Adrenal gland (tissue), 5 donors: Measurements from ENCODE around the gene SH3BP2.

Source experiments
- POLR2A ChIP-seq, 2 donors: fragments of 450-650 bp; IDR thresholded peaks; one replicate each; pipeline ENCODE4 v1.6.1; 2017; ENCODE audit warnings: antibody characterized with exemption in 2 of 2, mild to moderate bottlenecking in 2 of 2, moderate library complexity in 1 of 2
- TF ChIP-seq, protein P1 (sequence below), 6 experiments: fragments of 450-650 bp in 4 of 6; fragments of 200-600 bp in 2 of 6; sonication (generic) in 1 of 6; IDR thresholded peaks; 1 replicate in 5 of 6; 2 replicates in 1 of 6; pipeline versions ENCODE4 v1.5.1 to v1.8.0; 2016 to 2021; ENCODE audit warnings: antibody characterized with exemption in 6 of 6, mild to moderate bottlenecking in 2 of 6, moderate library complexity in 1 of 6
- donor health status: DM: no; HTN: no; CAD: no.

- TF ChIP-seq, protein P1, sequence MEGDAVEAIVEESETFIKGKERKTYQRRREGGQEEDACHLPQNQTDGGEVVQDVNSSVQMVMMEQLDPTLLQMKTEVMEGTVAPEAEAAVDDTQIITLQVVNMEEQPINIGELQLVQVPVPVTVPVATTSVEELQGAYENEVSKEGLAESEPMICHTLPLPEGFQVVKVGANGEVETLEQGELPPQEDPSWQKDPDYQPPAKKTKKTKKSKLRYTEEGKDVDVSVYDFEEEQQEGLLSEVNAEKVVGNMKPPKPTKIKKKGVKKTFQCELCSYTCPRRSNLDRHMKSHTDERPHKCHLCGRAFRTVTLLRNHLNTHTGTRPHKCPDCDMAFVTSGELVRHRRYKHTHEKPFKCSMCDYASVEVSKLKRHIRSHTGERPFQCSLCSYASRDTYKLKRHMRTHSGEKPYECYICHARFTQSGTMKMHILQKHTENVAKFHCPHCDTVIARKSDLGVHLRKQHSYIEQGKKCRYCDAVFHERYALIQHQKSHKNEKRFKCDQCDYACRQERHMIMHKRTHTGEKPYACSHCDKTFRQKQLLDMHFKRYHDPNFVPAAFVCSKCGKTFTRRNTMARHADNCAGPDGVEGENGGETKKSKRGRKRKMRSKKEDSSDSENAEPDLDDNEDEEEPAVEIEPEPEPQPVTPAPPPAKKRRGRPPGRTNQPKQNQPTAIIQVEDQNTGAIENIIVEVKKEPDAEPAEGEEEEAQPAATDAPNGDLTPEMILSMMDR (IDR thresholded peaks at IDR 0.05) = no peak
- TF ChIP-seq POLR2A (IDR thresholded peaks at IDR 0.05) = no peak
These were observed 26.6 kb downstream of the SH3BP2 start for GRCh38 chr4:2819244-2820215.
